HG03460 (cell line): ENCODE results near the gene CDRT15.
"Not testable (repeated sequence)": the region's sequence is repeated elsewhere in the genome, so short reads cannot be mapped to it uniquely, and the experiment has no call there.

Experiments
- ATAC-seq: cut with Tn5 transposase; IDR thresholded peaks from one replicate; pipeline ENCODE4 v1.9.1; 2021; ENCODE audit not compliant: unreplicated experiment

Gene CDRT15

GRCh38 chr17:14207791-14208190 lies 28.9 kb downstream of the CDRT15 start:
- ATAC-seq: no peak

GRCh38 chr17:14206891-14207290 lies 29.8 kb downstream of the CDRT15 start:
- no peak for ATAC-seq

- no peak for ATAC-seq
Observed at GRCh38 chr17:14205992-14206461, 30.6 kb downstream of the CDRT15 start.

DNA sequence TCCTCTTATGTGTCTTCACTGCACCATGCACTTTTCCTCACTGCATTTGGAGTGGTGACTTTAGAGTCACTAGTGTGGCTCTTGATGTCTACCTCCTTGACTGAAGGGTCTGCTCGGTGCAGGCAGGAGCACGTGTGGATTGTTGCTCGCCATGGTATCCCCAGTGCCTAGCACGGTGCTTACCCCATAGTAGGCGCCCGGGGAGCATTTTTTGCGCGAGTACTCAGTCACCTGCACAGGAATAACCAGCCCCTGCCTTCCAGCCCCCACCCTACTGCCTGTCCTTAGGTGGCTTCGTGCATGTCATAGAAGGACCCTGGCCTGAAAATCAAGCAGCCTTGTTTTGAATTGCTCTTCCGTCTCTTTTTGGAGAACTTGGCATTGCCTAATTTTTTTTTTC lies 31.3 kb downstream of the CDRT15 start:
- no peak for ATAC-seq

DNA sequence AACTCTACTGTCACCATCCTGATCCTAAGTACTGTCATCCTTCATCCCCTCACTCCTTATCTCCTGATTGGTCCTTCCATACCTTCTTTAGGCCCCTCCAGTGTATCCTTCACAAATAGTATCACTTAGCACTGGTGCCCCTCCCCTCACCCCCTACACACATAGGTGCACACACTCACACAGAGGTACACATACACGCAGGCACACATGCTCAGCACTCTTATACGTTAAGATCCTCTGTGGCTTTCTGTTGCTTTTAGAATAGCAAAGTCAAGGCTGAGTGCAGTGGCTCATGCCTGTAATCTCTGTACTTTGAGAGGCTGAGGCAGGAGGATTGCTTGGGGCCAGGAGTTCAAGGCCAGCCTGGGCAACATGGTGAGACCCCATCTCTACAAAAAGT lies 32.1 kb downstream of the CDRT15 start:
- ATAC-seq: no peak

DNA sequence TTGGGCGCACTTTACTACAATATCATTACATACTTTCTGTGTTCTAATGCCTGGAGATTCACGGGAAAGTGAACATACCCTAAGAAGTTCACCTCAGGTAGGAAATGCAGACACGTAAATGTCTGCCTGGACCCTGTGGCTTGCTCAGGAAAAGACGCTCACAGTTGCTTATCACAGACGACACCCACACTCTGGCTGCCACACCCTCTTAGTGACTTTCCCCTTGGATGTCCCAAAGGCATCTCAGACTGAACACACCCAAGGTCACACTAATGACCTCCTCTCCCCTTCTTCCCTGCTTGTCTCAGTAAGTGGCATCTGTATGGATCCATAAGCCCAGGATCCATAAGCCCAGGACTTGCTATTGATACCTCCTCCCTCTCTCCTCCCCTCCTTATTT lies 32.6 kb downstream of the CDRT15 start:
- ATAC-seq: no peak

GRCh38 chr17:14203388-14203787 lies 33.3 kb downstream of the CDRT15 start:
- no peak for ATAC-seq

DNA sequence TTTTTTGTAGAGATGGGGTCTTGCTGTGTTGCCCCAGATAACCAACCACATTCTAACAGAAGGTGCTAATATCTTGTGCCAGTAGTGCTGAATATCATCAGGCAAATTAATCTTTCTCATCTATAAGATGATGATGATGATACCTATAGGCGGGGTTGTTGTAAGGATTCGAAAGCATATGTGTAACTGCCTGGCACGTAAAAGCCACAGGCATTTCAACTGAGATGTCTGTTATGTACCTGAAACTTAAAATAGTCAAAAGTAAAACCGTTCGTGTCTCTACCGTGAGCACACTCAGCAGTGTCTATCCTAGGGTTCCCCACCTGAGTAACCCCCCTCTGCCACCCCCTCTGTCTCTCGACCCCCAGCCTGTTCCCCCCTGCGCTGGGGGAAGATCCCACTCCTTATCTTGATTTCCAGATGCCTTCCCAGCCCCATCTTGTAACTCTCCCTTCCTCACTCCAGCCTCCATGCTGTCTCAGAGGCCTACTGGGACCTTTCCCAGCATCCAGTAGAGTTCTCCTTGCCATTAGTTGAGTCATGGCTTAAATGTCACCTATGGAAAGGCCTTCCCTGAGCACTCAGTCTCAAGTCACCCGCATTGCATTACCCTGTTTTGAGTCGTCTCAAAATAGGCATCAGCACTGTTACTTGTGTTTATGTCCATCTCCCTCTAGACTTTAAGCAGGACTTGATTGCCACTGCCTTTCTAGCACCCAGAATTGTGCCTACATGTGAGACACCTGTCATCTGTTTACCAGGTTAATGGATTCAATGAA lies 34.1 kb downstream of the CDRT15 start:
- no peak for ATAC-seq

DNA sequence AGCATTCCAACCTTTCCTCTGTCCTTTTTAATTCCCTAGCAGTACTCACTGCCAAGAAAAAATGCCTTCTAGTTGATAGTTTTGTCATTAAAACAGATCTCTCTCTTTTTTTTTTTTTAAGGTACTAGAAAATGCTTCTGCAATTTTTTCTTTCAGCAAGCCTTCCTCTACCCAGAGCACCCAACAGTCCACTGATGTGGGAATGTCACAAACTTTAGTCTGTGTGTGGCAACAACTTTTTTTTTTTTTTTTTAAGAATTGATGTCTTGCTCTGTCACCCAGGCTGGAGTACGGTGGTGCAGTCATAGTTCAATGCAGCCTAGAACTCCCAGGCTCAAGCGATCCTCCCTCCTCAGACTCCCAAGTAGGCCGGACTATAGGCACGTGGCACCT lies 34.7 kb downstream of the CDRT15 start:
- ATAC-seq: no peak

- ATAC-seq: no peak
Observed at GRCh38 chr17:14201021-14201987, 35.4 kb downstream of the CDRT15 start.

DNA sequence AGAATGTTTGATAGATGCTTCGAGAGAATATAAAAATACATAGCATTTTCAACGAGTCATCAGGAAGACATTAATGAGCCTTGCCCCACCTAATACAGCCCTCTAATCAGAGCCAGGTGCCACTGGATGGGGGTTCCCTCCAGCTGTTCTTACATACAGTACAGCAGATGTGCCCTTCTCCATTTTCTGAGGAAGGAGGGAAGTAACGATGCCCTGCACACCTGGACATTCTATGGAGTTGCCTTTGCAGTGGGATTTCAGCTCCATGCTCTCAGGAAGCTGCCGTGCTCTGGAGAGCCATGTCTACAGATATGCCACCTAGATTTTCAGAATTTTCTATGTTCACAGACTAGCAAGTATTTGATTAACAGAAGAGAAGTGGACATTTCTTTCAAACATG lies 36.3 kb downstream of the CDRT15 start:
- no peak for ATAC-seq

DNA sequence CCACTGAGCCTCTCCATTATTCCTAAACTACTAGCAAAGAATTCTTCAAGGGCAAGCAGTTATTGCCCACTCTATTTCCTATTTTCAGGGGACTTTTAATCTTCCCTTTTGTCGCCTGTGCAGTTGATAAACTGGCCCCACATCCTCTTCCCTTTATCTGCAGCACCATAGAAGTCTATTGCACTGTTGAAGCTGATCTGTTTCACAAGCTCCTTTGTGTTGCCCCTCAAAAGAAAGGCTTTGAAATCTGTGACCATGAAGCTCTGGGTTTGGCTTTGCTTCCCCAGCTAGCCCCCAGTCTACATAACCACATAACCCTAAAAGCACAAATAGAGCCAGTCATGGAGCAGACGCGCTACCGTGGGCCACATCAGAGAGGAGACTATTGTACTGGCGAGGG lies 37.1 kb downstream of the CDRT15 start:
- ATAC-seq: no peak

DNA sequence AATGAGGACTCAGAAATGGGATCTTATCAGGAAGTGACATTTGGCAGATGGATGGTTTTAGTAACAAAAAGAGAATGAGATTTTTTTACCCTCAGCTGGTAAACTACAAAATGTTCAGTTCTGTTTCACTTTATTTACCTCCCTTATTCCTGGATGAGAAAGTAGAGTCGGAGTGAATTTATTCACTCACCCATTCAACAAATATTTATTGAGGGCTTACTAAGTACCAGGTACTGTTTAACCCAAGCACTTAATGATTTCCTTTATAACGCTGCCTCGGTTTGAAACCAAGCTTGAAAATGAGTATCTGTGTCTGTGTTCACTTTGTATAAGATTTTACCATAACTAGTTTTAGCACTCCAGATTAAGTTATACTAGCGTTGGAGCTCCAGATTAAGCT lies 38.1 kb downstream of the CDRT15 start:
- ATAC-seq: no peak

DNA sequence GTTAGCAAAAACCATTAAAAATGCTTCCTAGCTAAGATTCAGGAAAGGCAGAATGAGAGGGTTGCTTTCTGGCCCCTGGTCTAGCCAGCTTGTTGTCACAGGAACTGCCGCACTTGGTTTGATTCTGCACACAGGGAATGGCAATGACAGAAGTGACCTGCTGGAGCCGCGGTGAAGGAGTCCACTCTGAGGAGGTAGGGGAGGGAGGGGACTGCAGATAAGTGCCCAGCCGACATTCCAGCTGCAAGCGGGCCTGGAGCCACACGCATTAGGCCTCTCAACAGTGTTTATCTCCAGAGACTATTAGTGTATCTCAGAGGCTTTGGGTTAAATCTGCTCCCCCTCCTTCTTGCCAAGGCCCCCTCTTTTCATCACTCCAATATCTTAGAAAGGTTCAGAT lies 38.6 kb downstream of the CDRT15 start:
- no peak for ATAC-seq

GRCh38 chr17:14197586-14197985 lies 39.1 kb downstream of the CDRT15 start:
- no peak for ATAC-seq

DNA sequence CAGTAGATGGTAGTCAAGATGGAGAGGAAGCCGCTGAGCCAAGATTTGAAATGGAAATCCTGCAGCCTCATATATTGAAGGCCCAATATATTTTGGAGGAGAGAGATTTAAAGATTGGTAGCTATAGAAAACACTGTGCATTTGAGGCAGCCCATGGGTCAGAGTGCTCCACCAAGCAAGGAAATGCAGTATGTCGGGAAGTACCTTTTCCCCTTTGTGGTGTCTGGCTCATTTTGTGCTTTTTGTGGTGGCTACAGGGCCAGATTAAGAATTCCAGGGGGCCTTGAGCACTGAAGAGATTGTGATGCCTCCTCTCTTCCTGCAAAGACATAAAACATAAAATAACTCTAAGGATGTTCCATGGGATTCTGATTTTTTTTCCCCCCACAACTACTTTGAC lies 39.6 kb downstream of the CDRT15 start:
- no peak for ATAC-seq

GRCh38 chr17:14196377-14196997 lies 40.2 kb downstream of the CDRT15 start:
- ATAC-seq: no peak

GRCh38 chr17:14192636-14193344 lies 43.9 kb downstream of the CDRT15 start:
- ATAC-seq: not testable (repeated sequence)

DNA sequence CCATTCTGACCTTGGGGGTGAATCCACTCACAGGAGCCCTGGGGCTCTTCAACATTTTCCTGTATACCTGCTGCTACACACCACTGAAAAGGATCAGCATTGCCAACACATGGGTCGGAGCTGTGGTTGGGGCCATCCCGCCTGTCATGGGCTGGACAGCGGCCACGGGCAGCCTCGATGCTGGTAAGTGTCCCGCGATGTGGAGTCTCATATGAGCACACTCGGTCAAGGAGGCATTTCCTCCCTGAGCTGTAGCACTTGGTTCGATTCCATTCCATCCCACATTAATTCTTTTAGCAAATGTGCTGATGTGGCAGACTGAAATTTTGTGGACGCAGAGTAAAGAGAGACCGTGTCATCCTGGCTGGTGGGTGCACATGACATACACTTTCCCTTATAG lies 44.6 kb downstream of the CDRT15 start:
- not testable (repeated sequence) for ATAC-seq

DNA sequence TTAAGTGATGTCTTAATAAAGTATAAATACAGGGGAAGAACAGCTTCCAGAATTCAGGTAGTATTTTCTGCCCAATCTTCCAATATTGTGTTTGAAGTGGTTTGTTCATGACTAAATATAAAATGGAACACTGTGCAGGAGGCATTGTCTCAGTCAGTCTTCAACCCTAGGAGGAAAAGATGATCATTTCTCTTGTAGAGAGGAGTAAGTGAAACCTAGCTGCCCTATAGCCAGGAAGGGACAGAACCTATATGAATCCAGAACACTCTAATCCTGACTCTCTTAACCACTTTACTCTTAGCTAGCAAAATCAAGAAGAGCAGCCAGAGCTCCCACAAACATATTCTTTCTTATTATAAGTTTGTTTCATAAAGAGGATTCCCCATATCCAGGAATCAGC lies 45.2 kb downstream of the CDRT15 start:
- ATAC-seq: not testable (repeated sequence)

DNA sequence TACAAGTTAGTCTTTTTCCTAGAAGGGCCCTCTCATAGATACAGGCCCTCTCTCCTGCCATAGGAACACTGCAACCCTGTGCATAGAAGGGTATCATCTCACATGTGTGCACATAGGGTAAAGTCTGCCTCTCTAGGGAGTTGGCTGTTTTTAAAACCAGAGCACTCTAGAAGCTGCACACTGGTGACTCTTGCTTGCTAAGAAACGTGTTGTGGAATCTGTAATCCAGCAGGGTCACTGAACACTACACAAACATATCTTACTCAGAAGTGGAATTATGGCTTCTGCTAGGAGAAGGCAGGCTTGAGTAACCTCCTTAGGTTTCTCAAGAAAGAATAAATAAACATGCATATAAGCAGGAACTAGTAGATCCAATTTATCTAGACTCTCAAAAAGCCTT lies 45.9 kb downstream of the CDRT15 start:
- not testable (repeated sequence) for ATAC-seq
